HS-27A (cell line): Measurements from ENCODE around the gene NAV3.
"Not testable (repeated sequence)": the region's sequence is repeated elsewhere in the genome, so short reads cannot be mapped to it uniquely, and the experiment has no call there.

ENCODE experiments used
- DNase-seq: peaks from one replicate; pipeline ENCODE4 v3.0.0-alpha.2; 2012; ENCODE audit warnings: low read depth, missing footprints

Gene NAV3

GRCh38 chr12:78189656-78190055 is 359.0 kb downstream of the NAV3 start:
- no peak for DNase-seq

GRCh38 chr12:78191611-78192010 is 360.9 kb downstream of the NAV3 start:
- no peak for DNase-seq

GRCh38 chr12:78192979-78193378 is 362.3 kb downstream of the NAV3 start:
- DNase-seq = no peak

GRCh38 chr12:78194448-78194847 is 363.8 kb downstream of the NAV3 start:
- DNase-seq = peak; percentile 82

GRCh38 chr12:78198896-78199295 is 368.2 kb downstream of the NAV3 start:
- DNase-seq = no peak

- no peak for DNase-seq
These were observed 369.2 kb downstream of the NAV3 start for GRCh38 chr12:78199926-78200325.

GRCh38 chr12:78204926-78205325 is 374.2 kb downstream of the NAV3 start:
- no peak for DNase-seq

GRCh38 chr12:78208092-78208491 is 377.4 kb downstream of the NAV3 start:
- no peak for DNase-seq

GRCh38 chr12:78209846-78210505 is 379.3 kb downstream of the NAV3 start:
- DNase-seq = no peak

GRCh38 chr12:78210506-78210860 is 379.8 kb downstream of the NAV3 start:
- no peak for DNase-seq

- peak; percentile 81 for DNase-seq
These were observed 380.2 kb downstream of the NAV3 start for GRCh38 chr12:78210894-78211302.

GRCh38 chr12:78220811-78221210 is 390.1 kb downstream of the NAV3 start:
- no peak for DNase-seq

GRCh38 chr12:78224154-78224553 is 393.5 kb downstream of the NAV3 start:
- no peak for DNase-seq

- DNase-seq = peak; percentile 81
These were observed 396.1 kb downstream of the NAV3 start for GRCh38 chr12:78226763-78227162.

- DNase-seq = no peak
These were observed 399.0 kb downstream of the NAV3 start for GRCh38 chr12:78229591-78230101.

- no peak for DNase-seq
These were observed 402.1 kb downstream of the NAV3 start for GRCh38 chr12:78232756-78233155.

GRCh38 chr12:78236264-78236663 is 405.6 kb downstream of the NAV3 start:
- DNase-seq = no peak

GRCh38 chr12:78239544-78239943 is 408.9 kb downstream of the NAV3 start:
- no peak for DNase-seq

- DNase-seq = no peak
These were observed 410.1 kb downstream of the NAV3 start for GRCh38 chr12:78240827-78241226.

- DNase-seq = no peak
These were observed 410.8 kb downstream of the NAV3 start for GRCh38 chr12:78241446-78241845.

GRCh38 chr12:78244916-78245507 is 414.3 kb downstream of the NAV3 start:
- no peak for DNase-seq

- DNase-seq = no peak
These were observed 417.6 kb downstream of the NAV3 start for GRCh38 chr12:78248321-78248720.

GRCh38 chr12:78249578-78249977 is 418.9 kb downstream of the NAV3 start:
- DNase-seq = no peak

GRCh38 chr12:78257662-78258061 is 427.0 kb downstream of the NAV3 start:
- DNase-seq = not testable (repeated sequence)
